ENCODE data around the gene NEUROD4.
A peak's percentile ranks its signal among the peaks of the same experiment; 100 is the strongest.
"Not testable (repeated sequence)": the region's sequence is repeated elsewhere in the genome, so short reads cannot be mapped to it uniquely, and the experiment has no call there.

The NEUROD4 gene

GRCh38 chr12:55019784-55020183, at the start of gene NEUROD4:
Gene NEUROD4 (plus strand): TSS chr12:55019974. CDS start chr12:55026440, 6,466 bp downstream.
- DNase-seq: peak; percentile 13

DNA sequence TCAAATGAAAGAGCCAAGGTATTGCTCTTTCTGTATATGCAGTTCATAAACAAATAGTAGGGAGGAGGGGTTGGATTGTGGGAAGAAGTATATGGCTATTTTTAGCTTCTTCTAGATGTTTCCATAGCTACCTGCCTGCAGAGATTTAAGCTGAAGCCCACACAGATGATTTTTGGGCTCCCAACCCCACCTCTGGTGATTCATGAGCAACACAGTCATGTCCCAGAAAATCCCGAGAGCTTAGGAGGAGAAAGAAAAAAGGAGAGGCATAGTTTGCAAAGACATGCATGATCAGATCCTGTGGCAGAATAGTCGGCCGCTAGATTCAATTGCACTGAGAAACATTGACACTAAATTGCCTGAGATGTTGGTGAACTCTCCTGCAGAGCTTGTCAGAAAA, 49.0 kb upstream of the NEUROD4 start:
- DNase-seq: no peak

DNA sequence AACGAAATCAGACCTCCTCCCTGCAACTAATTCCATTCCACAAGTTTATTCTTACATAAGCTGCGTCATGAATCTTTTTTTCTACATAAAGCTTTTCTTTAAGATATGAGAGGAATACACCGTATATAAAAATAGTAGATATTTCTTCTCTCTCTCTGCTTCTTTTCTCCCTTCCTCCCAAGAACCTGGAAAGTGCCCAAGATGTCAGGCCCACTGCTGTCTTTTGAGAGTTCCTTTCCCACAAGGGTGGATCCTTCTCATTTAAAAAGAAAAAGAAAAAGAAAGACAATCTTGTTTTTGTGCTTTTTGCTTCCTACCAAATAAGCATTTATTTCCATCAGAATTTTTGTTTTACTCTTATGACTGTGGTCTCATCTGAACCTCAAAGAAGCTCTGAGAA, 46.2 kb upstream of the NEUROD4 start:
- DNase-seq: no peak

- no peak for DNase-seq
Observed at GRCh38 chr12:54974279-54974678, 45.5 kb upstream of the NEUROD4 start.

- no peak for DNase-seq
Observed at GRCh38 chr12:54975272-54975671, 44.5 kb upstream of the NEUROD4 start.

- DNase-seq: no peak
Observed at GRCh38 chr12:54975875-54976274, 43.9 kb upstream of the NEUROD4 start.

GRCh38 chr12:54977155-54977554, 42.6 kb upstream of the NEUROD4 start:
- no peak for DNase-seq

DNA sequence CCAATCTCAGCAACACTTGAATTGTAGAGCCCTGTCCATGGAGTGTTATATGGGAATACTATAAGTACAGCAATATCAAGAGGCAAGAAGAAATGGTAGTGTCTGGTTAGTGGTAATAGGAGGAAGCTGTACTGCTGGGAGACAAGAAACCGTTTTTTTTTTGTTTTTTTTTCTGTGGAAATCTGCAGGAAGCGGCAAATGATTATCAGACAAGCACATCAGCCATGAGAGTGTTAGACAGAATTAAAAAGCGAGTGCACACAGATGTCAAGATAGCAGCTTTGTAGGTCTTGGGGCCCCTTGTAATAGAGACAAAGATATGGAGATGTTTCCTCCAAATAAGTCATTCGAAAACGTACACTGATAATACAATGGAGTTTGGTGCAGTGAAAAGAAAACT, 41.9 kb upstream of the NEUROD4 start:
- DNase-seq: peak; percentile 37

DNA sequence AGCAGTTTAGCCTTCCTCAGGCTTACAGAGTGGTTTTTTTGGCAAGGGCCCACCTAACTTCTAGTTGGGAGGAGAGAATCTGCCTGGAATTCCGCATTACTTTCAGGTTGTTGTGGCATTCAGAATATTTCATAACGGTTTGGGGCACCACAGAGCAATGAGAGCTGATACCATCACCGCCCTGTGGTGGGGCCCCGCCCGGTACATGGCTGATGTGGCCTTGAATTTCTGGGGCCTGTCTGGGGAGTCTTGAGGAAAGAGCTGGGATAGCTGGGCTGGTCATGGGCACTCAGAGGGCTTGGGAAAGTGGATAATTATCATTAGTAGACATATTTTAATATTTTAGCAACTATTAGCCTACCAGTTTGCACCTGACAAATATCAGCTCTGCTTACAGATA, 39.4 kb upstream of the NEUROD4 start:
- DNase-seq: peak; percentile 52

GRCh38 chr12:54981796-54982195, 38.0 kb upstream of the NEUROD4 start:
- DNase-seq: peak; percentile 50

DNA sequence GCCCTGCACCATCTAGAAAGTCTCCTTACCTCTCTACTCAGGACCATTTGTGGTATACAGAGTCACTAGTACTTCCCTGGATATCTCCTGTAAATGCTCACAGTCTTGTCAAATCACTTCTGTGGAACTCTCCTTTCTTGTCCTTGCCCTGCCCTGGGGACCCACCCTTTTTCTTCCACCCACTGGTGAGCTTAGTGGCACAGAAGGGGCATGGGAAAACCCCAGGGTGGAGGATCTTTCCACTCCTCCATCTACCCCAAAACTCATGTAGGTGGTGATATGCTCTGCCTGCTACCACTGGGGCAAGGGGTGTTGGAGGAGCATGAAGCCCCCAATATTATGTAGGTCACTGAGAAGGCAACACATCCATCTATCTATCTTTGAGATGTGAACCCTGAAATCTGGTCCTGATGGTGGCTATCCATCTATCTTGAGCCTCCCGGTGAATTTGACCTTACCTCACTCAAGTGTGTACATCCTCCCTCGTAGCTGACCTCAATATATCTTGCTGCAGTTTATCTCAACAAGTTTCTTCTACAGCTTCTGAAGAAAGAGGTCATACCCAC, 36.2 kb upstream of the NEUROD4 start:
- DNase-seq: peak; percentile 52

DNA sequence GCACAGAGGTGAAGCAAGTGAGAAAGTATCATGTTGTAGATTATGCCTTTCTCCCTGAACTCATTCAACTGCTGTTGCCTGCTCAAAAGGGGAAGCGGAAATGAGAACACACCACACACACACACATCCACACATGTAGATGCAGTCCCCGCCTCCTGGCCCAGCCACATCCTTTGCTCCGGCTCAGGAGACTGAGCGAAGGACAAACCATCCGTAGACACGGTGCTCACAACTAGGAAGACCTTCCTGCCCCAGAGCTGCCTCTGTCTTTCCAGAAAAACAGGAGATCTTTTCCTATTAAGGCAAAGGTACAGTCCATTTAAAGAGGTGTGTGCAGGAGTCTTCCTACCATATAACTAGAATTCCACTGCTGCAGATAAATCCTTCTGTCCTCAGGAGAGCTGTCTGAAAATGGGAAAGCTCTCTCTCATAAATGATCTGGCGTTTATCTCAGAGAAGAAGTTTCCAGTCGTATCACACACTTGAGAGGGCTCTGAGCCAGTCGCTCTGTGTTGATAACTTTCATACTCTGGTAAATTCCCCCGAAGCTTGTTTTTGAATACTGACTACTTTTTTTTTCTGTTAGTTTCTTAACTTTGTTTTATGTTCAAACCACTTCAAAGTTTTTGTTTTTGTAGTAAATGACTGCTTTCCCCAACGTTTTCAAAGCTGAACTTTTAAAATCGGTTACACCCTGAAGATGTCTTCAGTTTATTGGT, 35.0 kb upstream of the NEUROD4 start, which contains the start of gene TESPA1:
Gene TESPA1, minus strand, starts transcription at position 105 of the 719 bp plus-strand sequence. CDS start 10,200 bp downstream, outside the sequence.
- DNase-seq: peak; percentile 90

- DNase-seq: not testable (repeated sequence)
Observed at GRCh38 chr12:54986773-54987172, 33.0 kb upstream of the NEUROD4 start.

DNA sequence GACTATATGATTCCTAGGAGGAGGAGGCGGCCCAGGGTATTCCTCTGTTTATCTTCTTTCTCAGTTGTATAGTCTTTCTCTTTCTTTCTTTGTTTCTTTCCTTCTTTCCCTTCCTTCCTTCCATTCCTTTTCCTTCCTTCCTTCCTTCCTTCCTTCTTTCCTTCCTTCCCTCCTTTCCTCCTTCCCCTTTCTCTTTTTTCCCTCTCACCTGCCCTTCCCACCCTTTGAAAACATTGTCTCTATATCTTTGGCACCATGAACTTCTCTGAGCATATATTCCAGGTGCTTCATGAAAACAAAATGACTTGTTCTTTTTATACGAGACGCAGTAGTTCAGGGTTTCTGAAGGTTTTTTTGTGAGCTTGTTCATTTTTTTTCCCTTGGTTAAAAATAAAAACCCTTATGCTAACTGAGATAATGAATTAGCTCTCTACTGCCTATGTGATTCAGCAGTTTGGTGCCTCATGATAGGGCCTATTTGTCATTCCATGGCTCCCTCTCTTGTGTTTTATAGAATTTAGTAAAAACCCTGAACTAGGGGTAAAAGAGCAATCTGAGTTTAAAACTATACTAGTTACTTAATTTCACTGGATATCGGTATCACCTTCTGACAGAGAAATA, 32.1 kb upstream of the NEUROD4 start:
- DNase-seq: no peak

- no peak for DNase-seq
Observed at GRCh38 chr12:54988402-54989054, 31.2 kb upstream of the NEUROD4 start.

DNA sequence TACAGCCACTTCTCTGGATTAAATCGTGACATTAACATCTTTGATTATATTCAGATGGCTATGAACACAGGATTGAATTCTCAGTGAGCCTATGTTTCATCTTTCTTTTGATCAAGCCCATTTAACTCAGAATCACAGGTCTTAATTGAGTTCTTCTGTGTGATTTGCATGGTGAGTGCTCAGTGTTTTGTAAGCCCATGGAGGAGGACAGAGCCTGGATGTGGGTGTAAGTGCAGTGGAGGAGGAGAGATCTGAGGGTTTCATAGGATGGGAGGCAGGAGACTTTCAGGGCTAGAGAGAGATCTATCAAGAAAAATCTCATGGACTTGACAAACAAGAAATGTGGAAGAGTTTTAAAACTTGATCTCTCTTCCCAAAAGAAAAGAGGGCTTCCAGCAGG, 29.9 kb upstream of the NEUROD4 start:
- no peak for DNase-seq

GRCh38 chr12:54991161-54991990, 28.4 kb upstream of the NEUROD4 start:
- peak; percentile 55 for DNase-seq

GRCh38 chr12:54991991-54992375, 27.8 kb upstream of the NEUROD4 start:
- DNase-seq: no peak

DNA sequence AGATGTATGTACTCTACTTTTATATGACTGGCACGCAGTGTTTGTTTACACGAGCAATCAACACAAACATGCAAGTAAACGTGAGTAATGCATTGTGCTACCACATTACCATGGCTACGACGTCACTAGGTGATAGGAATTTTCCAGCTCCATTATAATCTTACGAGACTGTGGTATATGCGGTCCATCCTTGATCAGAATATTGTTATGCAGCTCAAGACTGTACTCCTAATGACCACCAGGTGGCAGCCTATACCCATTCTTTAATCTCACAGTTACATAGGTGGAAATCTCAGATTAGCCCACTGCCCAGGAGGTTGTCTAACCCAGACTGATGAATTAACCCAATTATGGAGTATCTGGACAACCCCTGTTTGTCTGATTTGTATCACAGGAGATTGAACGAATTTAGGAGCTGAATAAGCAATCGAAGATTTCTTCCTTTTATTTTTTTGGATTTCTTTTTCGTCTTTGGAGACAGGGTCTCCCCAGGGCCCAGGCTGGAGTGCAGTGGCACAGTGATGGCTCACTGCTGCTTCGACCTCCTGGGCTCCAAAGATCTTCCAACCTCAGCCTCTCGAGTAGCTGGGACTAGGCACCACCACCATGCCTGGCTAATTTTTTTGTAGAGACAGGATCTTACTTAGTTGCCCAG, 26.5 kb upstream of the NEUROD4 start:
- DNase-seq: peak; percentile 82

- DNase-seq: no peak
Observed at GRCh38 chr12:54996205-54996604, 23.6 kb upstream of the NEUROD4 start.

DNA sequence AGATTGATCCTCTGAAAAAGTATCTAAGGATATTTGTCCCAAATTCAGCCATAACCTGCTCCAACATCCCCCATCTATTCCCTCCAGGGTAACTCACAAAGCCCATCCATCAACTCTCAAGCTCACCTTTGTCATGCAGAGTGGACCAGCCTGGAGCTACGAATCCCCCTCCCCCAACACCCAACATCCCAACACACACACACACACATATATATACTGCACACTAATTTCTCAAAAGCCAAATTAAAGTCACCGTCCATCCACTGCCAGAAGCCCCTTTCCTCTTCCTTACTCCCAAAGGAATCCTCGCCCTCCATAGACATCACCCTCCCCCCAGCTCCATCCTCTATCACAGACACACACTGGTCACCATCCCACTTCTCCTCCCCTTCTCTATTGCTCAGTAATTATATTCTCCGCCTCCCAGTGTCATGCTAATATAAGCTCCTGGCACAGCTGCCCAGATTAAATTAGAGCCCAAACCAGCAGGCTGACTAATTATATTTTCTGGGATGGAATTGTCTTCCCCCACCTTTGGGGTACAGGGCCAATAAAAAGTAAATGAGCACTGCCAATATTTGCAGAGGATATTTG, 21.7 kb upstream of the NEUROD4 start:
- no peak for DNase-seq

All from CD4-positive, alpha-beta T cell treated with Interleukin-21 for 1 hour (primary cell).